ENCODE data around the gene SCFD2. TPM values are rescaled to one million over a fixed set of nuclear protein-coding genes. Genes with fewer than 3 reads are reported as not detected.
"Not testable (repeated sequence)": the region's sequence is repeated elsewhere in the genome, so short reads cannot be mapped to it uniquely, and the experiment has no call there.

Gene SCFD2
- total RNA-seq, 6 experiments from 2014 or later: 35.2 to 46.7 (median 41.5) TPM

DNA sequence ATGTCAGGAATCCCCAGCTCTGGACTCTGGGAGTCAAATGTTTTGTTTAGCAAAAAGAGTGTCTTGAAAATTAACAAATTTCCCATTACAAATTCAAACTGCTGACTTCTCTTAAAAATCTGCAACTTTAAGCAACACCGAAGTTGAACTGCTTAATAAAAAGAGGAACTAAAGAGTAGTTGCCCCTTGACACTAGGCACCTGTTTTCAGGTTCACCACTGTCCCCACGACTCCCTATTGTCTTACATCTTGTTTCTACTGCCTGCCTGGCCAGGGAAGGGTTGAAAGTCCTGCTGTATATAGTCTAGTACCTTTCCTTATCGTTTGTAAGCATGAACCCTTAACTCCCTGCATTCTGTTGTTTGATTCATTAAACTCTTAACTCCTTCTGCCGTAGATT lies 173.9 kb downstream of the SCFD2 start:
- H3K4me3 Mint-ChIP-seq: no peak overlapping the region
- H3K27me3 Mint-ChIP-seq (ENCODE audit: insufficient read depth): no peaks in the 10 kb centered on the region
- H3K36me3 Mint-ChIP-seq (ENCODE audit: low read depth): no peaks in the 10 kb centered on the region
- no peaks in the 10 kb centered on the region for H3K9me3 Mint-ChIP-seq
- peaks cover 86% of the 10 kb centered on the region for H3K4me1 Mint-ChIP-seq (ENCODE audit: low read depth)
- TF ChIP-seq, protein P1, sequence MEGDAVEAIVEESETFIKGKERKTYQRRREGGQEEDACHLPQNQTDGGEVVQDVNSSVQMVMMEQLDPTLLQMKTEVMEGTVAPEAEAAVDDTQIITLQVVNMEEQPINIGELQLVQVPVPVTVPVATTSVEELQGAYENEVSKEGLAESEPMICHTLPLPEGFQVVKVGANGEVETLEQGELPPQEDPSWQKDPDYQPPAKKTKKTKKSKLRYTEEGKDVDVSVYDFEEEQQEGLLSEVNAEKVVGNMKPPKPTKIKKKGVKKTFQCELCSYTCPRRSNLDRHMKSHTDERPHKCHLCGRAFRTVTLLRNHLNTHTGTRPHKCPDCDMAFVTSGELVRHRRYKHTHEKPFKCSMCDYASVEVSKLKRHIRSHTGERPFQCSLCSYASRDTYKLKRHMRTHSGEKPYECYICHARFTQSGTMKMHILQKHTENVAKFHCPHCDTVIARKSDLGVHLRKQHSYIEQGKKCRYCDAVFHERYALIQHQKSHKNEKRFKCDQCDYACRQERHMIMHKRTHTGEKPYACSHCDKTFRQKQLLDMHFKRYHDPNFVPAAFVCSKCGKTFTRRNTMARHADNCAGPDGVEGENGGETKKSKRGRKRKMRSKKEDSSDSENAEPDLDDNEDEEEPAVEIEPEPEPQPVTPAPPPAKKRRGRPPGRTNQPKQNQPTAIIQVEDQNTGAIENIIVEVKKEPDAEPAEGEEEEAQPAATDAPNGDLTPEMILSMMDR (IDR thresholded peaks at IDR 0.05): no peak
- H3K27ac Mint-ChIP-seq: no peak overlapping the region
- no peak for DNase-seq

DNA sequence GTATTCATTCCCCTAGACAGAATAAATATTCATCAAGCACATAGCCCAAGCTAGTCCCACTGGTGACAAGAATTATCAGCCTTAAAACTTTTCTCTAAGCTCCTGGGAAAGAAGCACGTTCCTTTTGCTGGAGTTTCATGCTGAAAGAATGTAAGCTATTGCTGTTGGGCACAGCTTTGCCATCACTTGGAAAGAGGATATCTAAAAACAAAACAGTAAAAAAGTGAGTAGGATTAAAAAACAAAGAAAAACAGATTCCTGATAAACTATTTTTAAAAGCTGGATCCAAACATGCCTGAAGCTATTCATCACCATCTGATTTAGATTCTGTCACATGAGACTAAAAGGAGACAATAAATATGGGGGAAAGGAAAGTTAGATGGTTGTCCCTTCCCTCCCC lies 176.8 kb downstream of the SCFD2 start:
- Mint-ChIP-seq H3K27ac (peak overlapping the region; percentile 83), H3K36me3 (ENCODE audit: low read depth) (peaks cover 10% of the 10 kb centered on the region), H3K4me3 (peak overlapping the region; percentile 56), H3K4me1 (ENCODE audit: low read depth) (peaks cover 74% of the 10 kb centered on the region), H3K9me3 (no peaks in the 10 kb centered on the region), H3K27me3 (ENCODE audit: insufficient read depth) (no peaks in the 10 kb centered on the region)
- TF ChIP-seq, protein P1 (IDR thresholded peaks at IDR 0.05): no peak
- peak; percentile 85 for DNase-seq

DNA sequence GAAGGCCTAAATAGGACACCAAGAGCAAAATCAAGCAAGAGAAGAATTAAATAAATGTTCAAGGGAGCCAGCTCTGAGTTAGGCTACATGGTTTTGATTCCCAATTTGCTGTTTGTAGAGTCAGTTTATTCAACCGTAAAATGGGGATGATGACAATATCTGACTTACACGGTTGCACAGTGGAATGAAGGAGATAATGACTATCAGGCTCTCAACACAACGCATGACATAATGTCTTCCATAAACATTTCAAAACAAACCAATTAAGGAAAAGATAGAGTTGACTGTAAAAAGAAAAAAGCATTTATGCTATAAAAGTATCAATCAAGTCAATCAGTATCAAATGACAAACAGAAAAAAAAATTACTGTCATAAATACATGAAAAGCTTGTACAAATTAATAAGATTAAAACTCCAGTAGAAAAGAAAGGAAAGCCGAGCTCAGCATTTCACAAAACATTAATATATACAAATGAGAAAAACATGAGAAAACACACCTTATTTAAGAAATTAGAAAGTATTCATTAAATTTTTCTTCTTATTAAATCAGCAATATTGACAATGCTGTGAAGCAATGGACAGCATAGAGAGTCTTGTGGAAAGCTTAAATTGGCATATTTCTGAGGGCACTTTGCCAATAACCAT lies 179.0 kb downstream of the SCFD2 start:
- peak overlapping the region; percentile 2; the same call in 1 of the 2 replicates for H3K4me3 Mint-ChIP-seq
- TF ChIP-seq, protein P1 (IDR thresholded peaks at IDR 0.05): no peak
- H3K36me3 Mint-ChIP-seq (ENCODE audit: low read depth): peaks cover 23% of the 10 kb centered on the region
- DNase-seq: no peak
- peaks cover 52% of the 10 kb centered on the region for H3K4me1 Mint-ChIP-seq (ENCODE audit: low read depth)
- no peaks in the 10 kb centered on the region for H3K27me3 Mint-ChIP-seq (ENCODE audit: insufficient read depth)
- H3K9me3 Mint-ChIP-seq: no peaks in the 10 kb centered on the region
- H3K27ac Mint-ChIP-seq: peak overlapping the region; percentile 65

DNA sequence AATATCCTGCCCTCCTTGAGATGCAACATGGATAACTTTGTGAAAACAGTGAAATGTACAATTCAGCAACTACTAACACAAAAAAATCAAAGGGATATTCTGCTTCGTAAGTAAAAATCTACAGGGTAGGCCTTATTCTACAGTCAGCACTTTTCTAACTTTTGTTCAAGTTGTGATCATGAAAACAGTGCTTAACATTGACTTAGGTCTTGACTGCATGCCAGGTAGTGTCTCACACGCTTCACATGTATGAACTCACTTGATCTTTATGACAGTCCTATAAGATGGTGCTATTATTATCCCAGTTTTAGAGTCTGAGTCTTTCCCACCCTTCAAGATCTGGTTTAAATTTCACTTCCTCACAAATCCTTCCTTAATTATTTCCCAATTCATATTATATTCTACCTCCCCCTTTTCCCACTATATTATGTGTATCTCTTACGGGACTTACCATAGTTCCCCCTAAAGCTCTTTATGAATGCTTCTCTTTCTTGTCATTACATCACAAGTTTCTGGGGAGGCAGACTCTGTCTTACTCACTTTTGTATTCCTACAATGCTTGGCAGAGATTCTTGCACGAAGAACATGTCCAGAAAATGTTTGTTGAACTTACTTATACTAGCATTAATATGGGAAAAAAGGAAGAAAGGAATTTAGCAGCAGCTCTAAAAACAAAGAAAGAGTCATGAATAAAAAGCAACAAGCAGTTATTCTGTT lies 179.8 kb downstream of the SCFD2 start:
- Mint-ChIP-seq H3K27me3 (ENCODE audit: insufficient read depth) (no peaks in the 10 kb centered on the region), H3K9me3 (no peaks in the 10 kb centered on the region)
- DNase-seq: peak; percentile 24

DNA sequence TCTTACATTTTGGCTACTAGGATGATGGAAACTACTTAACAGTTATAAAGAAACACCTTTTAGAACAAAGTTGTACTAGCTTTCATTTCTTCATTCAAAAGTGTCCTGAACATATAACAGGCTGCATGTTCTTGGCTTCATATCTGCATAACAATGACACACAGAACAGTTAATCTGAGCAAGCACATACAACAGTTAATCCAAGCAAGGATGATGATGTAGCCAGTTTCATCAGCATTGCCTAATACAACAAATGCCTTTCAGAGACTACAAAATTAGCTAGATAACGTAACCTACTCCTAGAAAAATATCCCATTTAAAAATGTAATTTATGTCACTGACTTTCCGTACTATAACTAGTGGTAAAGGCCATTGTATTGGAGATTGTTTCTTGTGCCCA lies 182.1 kb downstream of the SCFD2 start:
- TF ChIP-seq, protein P1 (IDR thresholded peaks at IDR 0.05): no peak
- Mint-ChIP-seq H3K27me3 (ENCODE audit: insufficient read depth) (no peaks in the 10 kb centered on the region; the same call in 1 of the 2 replicates), H3K36me3 (ENCODE audit: low read depth) (peaks cover 47% of the 10 kb centered on the region), H3K4me1 (ENCODE audit: low read depth) (peaks cover 32% of the 10 kb centered on the region), H3K9me3 (peaks cover 10% of the 10 kb centered on the region; the same call in 1 of the 2 replicates), H3K4me3 (no peak overlapping the region), H3K27ac (no peak overlapping the region)
- no peak for DNase-seq

More for the DNA sequence above, 179.8 kb downstream of the SCFD2 start:
- TF ChIP-seq, protein P1 (IDR thresholded peaks at IDR 0.05): no peak
- Mint-ChIP-seq H3K4me3 (peak overlapping the region; percentile 2; the same call in 1 of the 2 replicates), H3K4me1 (ENCODE audit: low read depth) (peaks cover 51% of the 10 kb centered on the region), H3K36me3 (ENCODE audit: low read depth) (peaks cover 24% of the 10 kb centered on the region), H3K27ac (peak overlapping the region; percentile 52)

DNA sequence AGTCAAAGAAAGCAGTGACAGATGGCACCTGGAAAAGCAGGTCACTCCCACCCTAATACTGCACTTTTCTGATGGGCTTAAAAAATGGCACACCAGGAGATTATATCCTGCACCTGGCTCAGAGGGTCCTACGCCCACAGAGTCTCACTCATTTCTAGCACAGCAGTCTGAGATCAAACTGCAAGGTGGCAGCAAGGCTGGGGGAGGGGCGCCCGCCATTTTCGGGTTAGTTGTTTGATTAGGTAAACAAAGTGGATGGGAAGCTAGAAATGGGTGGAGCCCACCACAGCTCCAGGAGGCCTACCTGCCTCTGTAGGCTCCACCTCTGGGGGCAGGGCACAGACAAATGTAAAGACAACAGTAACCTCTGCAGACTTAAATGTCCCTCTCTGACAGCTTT lies 188.1 kb downstream of the SCFD2 start:
- H3K27ac Mint-ChIP-seq: not testable (repeated sequence)

More for the DNA sequence above, 188.1 kb downstream of the SCFD2 start:
- H3K36me3 Mint-ChIP-seq (ENCODE audit: low read depth): peaks cover 54% of the 10 kb centered on the region
- DNase-seq; H3K27me3 Mint-ChIP-seq (ENCODE audit: insufficient read depth); H3K4me3 Mint-ChIP-seq; H3K4me1 Mint-ChIP-seq (ENCODE audit: low read depth): not testable (repeated sequence)
- peaks cover 23% of the 10 kb centered on the region for H3K9me3 Mint-ChIP-seq
